Brain microvascular endothelial cell (primary cell): ENCODE results near the gene TBXAS1.

Source experiments
- DNase-seq: peaks from one replicate; pipeline ENCODE4 v3.0.0-alpha.2; 2020
- H3K27ac ChIP-seq: fragments of 250-450 bp; sonication (Bioruptor Pico); 2 replicates; pipeline ENCODE4 v1.5.1; 2020; ENCODE audit warnings: mild to moderate bottlenecking, moderate library complexity
- H3K27me3 ChIP-seq: fragments of 250-450 bp; sonication (Bioruptor Pico); replicated peaks from 2 replicates; pipeline ENCODE4 v1.5.1; 2020; ENCODE audit warnings: mild to moderate bottlenecking
- H3K36me3 ChIP-seq: fragments of 250-450 bp; sonication (Bioruptor Pico); replicated peaks from 2 replicates; pipeline ENCODE4 v1.5.1; 2020; ENCODE audit warnings: mild to moderate bottlenecking
- H3K4me3 ChIP-seq: 2 replicates; pipeline ENCODE4 v1.5.1; 2011; ENCODE audit warnings: low read depth, mild to moderate bottlenecking, control low read depth, low read length, moderate library complexity
- in situ Hi-C: cut with HindIII; loops from 2 replicates; pipeline ENCODE4 v1.10.0; 2017; ENCODE audit warnings: low sequenced_read_pairs, low pct_ligation_motif_present
- TF ChIP-seq, protein P1 (sequence below): IDR thresholded peaks from 2 replicates; pipeline ENCODE4 v1.5.1; 2011; ENCODE audit warnings: low read depth, mild to moderate bottlenecking, moderate library complexity, low read length, control low read depth, inconsistent platforms; ENCODE audit errors: missing control alignments

The TBXAS1 gene

DNA sequence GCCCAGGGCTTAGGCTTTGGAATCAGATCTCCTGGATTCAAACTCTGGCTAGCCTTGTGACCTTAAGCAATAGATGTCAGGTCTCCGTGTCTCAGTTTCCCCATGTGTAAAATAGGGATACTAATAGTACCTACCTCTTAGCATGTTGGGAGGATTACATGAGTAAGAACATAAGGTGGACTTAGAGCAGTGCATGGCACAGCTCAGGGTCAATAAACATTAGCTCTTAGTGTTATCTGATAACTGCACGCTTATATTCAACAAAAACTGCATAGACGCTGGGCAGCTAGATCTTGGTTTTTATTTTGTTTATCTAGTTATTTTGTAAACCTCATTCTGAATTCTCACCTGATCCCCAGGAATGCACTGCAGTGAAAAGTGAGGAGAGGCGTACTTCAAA, 17.2 kb downstream of the TBXAS1 start:
- no peak for DNase-seq
- Histone ChIP-seq H3K27ac (no peak overlapping the region), H3K27me3 (no peaks in the 10 kb centered on the region), H3K4me3 (no peak overlapping the region), H3K36me3 (no peaks in the 10 kb centered on the region)
- in situ Hi-C loops = no loop called here
- TF ChIP-seq, protein P1, sequence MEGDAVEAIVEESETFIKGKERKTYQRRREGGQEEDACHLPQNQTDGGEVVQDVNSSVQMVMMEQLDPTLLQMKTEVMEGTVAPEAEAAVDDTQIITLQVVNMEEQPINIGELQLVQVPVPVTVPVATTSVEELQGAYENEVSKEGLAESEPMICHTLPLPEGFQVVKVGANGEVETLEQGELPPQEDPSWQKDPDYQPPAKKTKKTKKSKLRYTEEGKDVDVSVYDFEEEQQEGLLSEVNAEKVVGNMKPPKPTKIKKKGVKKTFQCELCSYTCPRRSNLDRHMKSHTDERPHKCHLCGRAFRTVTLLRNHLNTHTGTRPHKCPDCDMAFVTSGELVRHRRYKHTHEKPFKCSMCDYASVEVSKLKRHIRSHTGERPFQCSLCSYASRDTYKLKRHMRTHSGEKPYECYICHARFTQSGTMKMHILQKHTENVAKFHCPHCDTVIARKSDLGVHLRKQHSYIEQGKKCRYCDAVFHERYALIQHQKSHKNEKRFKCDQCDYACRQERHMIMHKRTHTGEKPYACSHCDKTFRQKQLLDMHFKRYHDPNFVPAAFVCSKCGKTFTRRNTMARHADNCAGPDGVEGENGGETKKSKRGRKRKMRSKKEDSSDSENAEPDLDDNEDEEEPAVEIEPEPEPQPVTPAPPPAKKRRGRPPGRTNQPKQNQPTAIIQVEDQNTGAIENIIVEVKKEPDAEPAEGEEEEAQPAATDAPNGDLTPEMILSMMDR = no peak

- TF ChIP-seq, protein P1 = no peak
- H3K27ac ChIP-seq = no peak overlapping the region
- H3K27me3 ChIP-seq = no peaks in the 10 kb centered on the region
- in situ Hi-C loops = no loop called here
- H3K36me3 ChIP-seq = no peaks in the 10 kb centered on the region
- no peak for DNase-seq
- no peak overlapping the region for H3K4me3 ChIP-seq
These were observed 19.2 kb downstream of the TBXAS1 start for GRCh38 chr7:139848274-139848673.

DNA sequence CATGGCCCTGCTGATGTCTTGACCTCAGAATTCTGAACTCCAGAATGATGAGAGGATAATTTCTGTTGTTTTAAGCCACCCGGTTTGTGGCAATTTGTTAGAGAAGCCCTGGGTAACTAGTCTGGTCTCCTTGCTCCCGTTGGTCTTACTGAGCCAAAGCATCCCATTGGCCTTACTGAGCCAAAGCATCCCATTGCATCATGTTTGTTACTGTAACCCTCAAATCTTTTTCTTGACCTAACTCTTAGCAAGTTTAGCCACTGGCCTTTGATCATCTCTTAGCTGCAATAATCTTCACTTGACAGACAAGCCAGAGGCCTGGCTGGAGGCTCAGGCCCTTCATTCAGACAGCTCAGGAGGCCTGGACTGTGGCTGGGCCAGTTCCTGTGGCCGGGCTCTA, 21.8 kb downstream of the TBXAS1 start:
- TF ChIP-seq, protein P1 = no peak
- H3K27ac ChIP-seq = no peak overlapping the region
- H3K36me3 ChIP-seq = no peaks in the 10 kb centered on the region
- no peak overlapping the region for H3K4me3 ChIP-seq
- in situ Hi-C loops = no loop called here
- no peak for DNase-seq
- no peaks in the 10 kb centered on the region for H3K27me3 ChIP-seq

GRCh38 chr7:139851770-139852481, 22.9 kb downstream of the TBXAS1 start:
- Histone ChIP-seq H3K4me3 (no peak overlapping the region), H3K36me3 (no peaks in the 10 kb centered on the region), H3K27me3 (no peaks in the 10 kb centered on the region), H3K27ac (no peak overlapping the region)
- TF ChIP-seq, protein P1 = no peak
- no peak for DNase-seq
- in situ Hi-C loops = no loop called here

GRCh38 chr7:139852482-139852845, 23.4 kb downstream of the TBXAS1 start:
- H3K4me3 ChIP-seq = no peak overlapping the region
- no peak overlapping the region for H3K27ac ChIP-seq
- no peak for DNase-seq
- in situ Hi-C loops = no loop called here
- no peaks in the 10 kb centered on the region for H3K36me3 ChIP-seq
- no peaks in the 10 kb centered on the region for H3K27me3 ChIP-seq
- TF ChIP-seq, protein P1 = no peak

- H3K27me3 ChIP-seq = no peaks in the 10 kb centered on the region
- in situ Hi-C loops = no loop called here
- H3K27ac ChIP-seq = no peak overlapping the region
- no peak for DNase-seq
- TF ChIP-seq, protein P1 = no peak
- no peak overlapping the region for H3K4me3 ChIP-seq
- H3K36me3 ChIP-seq = no peaks in the 10 kb centered on the region
These were observed 24.6 kb downstream of the TBXAS1 start for GRCh38 chr7:139853506-139854123.
